NCI-H2107 (cell line): ENCODE results near the gene WTAP.
"Not testable (repeated sequence)": the region's sequence is repeated elsewhere in the genome, so short reads cannot be mapped to it uniquely, and the experiment has no call there.

Experiments
- DNase-seq: peaks from one replicate; lab custom pipeline; 2025; lab: John Stamatoyannopoulos, UW

Gene WTAP

DNA sequence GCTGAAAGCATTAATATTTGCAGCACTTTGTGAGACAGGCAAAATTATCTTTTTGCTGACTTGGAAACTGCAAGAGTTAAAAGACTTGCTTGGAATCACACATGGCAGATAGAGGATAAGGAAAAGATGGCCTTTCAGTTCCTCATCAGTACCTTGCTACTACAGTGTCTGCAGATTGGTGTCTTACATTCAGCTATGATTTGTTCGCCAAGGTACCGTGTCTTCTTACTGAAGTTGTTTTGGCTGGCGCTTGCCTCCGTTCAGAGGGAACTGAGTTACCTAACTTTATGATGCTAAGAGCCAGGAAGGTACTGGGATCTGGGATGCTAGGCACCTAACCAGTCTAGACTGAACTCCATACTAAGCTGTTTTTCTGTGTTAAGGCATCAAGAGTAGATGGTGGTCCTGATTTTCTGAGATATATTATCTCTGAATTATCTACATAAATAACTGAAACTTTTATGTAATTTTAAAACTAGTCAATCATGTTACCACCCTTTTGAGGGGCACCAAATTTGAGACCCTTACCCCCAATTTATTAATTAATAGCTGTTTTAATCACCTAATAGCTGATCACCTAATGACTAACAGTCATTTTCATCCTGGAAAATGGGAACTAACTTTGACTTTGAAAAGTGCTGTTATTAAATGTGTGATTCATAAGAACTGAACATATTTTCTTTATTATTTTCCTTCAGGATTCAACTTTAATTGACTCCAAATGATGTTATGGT is 2.5 kb downstream of the WTAP start:
- no peak for DNase-seq

GRCh38 chr6:159730332-159730676 is 3.0 kb downstream of the WTAP start:
- no peak for DNase-seq

- DNase-seq, result not testable (repeated sequence)
These were observed 5.2 kb downstream of the WTAP start for GRCh38 chr6:159732550-159732949.

- not testable (repeated sequence) for DNase-seq
These were observed 6.1 kb downstream of the WTAP start for GRCh38 chr6:159733395-159733794.

DNA sequence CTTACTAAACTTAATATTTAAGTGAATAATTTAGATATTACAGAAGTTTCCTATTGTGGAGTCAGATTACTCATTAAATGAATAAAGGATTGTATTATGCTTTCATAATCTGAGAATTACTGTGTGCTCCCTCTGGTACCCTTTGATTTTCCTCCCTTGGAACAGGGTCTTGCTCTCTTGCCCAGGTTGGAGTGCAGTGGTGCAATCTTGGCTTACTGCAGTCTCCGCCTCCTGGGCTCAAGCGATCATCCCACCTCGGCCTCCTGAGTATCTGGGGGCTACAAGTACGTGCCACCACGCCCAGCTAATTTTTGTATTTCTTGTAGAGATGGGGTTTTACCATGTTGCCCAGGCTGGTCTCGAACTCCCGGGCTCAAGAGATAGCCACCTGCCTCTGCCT is 9.6 kb downstream of the WTAP start:
- DNase-seq, result no peak

DNA sequence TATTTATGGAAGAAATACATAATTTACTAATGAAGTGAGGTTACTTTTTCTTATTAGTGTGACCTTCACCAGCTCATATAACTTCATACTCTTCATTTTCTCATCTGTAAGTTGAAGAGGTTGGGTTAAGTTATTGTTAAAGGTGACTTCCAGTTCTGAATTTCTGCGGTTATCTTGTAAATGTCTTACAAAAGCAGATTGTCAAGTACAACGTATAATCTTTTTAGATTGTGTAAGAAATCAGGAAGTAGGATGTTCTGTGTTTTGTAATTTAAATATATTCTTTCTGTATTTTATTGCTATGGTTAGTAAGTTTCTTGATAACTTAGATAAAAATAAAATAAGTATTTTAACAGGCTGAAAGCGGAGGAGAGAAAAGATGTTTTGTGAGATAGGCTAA is 12.0 kb downstream of the WTAP start:
- DNase-seq, result no peak

DNA sequence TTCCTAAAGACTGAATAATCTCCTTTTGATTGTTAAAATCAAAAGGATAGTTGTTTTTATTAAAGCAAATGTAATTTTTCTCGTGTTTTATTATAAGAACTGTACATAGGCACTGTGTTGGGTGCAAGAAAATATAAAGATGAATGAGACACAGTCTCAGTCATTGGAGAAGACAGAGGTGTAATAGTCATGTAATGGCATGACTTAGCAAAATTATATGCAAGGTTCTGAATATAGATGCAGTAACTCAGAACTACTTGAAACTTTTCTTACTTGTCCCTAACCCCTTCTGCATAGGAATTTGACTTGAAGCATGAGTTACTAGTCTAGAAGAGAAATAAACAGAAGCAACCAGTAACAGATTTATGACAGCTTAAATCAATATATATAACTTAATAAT is 14.9 kb downstream of the WTAP start:
- no peak for DNase-seq

- DNase-seq, result no peak
These were observed 17.8 kb downstream of the WTAP start for GRCh38 chr6:159745081-159745480.

- no peak for DNase-seq
These were observed 19.5 kb downstream of the WTAP start for GRCh38 chr6:159746759-159747158.

DNA sequence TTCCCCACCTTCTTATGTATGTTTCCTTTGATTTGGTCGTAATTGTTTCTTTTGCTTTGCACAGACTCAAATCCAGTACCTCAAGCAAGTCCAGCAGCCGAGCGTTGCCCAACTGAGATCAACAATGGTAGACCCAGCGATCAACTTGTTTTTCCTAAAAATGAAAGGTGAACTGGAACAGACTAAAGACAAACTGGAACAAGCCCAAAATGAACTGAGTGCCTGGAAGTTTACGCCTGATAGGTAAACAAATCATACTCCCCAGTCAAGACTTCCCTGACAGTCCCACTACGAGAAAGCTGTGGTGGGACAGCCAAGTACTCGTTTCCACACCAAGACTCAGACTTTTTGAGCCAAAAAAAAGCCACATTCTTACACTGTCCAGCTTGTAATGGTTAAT is 20.8 kb downstream of the WTAP start:
- not testable (repeated sequence) for DNase-seq

GRCh38 chr6:159751448-159751847 is 24.1 kb downstream of the WTAP start:
- no peak for DNase-seq

GRCh38 chr6:159753081-159753872 is 26.0 kb downstream of the WTAP start:
- no peak for DNase-seq

DNA sequence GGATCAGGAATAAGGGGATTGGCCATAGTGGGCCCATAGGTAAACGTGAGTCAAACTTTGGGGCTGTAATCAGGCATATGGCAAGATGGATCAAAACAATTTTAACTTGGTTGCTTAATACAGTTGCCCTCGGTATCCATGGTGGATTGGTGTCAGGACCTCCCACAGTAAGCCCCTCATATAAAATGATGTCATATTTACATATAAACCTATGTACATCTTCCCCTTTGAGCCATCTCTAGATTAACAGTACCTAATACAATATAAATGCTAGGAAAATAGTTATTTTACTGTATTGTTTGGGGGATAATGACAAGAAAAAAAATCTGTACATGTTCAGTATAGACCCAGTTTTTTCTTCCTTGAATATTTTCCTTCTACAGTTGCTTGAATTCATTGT is 27.1 kb downstream of the WTAP start:
- no peak for DNase-seq

GRCh38 chr6:159754959-159755914 is 27.9 kb downstream of the WTAP start:
- DNase-seq, result no peak

DNA sequence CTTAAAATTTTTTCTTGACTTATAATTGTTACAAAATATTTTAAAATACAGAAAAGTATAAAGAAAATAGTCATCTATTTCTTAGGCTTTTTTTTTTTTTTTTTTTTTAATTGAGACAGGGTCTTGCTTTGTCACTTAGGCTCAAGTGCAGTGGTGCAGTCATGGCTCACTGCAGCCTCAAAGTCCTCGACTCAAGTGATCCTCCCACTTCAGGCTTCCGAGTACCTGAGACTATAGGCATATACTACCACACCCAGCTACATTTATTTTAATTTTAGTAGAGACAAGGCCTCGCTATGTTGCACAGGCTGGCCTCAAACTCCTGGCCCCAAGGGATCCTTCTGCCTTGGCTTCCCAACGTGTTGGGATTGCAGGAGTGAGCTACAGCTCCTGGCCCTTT is 29.2 kb downstream of the WTAP start:
- DNase-seq, result no peak

DNA sequence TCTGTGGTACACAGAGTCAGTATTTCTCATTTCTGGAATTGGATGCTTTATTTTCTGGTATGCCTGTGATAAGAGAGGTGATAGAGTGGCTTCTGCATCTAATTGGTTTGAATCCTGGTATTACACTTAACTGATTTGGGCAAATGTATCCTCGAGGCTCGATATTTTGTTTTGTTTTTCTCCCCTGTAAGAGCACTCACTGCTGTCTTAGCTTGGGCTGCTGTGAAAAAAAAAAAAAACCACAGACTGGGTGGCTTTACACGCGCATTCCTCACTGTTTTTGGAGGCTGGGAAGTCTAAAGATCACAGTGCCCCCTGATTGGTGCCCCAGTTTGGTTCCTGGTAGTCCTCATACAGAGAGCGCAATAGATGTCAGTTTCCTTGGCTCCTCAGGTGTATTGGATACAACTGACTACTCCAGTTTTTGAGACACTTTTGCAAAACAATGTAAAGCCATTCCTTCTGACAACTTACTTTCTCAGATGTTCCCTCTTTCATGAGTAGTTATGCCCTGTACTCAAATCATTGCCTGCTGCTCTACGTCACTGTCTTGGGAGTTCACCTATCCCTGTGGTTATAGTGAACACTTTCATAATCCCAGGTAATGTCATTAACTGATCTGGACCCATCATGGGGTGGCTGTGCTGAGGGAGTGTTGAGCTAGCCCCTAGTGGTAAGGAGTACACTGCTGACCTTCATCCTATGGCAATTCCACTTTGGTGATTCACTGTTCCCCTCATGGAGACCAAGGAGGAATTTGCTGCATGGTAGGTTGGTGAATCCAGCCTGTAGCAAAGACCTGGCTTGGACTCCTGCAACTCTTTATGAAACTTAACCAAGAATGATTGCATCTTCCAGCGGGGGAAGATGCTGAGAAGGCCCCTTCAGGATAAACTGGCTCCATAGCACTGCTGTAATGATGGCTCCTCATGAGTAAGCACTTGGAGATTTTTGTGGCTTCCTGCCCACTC is 31.0 kb downstream of the WTAP start:
- DNase-seq, result no peak

GRCh38 chr6:159759645-159760044 is 32.3 kb downstream of the WTAP start:
- no peak for DNase-seq

DNA sequence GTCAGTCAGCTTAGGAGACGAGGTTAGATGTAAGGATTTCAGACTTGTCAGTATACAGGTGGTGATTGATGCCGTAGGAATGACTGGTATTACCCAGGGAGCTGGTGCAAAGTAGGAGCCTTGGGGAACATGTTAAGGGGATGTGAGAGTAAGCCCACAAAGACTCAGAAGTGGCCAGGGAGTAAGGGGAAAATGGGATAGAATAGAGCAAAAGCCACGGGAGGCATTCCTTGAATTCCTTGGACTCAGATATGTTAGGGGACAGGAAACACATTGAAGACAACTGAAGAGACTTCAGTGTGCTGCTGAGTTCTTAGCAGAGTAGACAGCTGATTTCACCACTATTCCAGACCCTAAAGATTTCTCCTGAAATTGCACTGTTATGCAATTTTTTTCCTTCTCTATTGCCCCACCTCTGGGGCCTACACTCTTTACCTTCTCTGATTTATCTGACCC is 33.3 kb downstream of the WTAP start:
- no peak for DNase-seq

GRCh38 chr6:159761129-159761872 is 34.0 kb downstream of the WTAP start:
- DNase-seq, result no peak

DNA sequence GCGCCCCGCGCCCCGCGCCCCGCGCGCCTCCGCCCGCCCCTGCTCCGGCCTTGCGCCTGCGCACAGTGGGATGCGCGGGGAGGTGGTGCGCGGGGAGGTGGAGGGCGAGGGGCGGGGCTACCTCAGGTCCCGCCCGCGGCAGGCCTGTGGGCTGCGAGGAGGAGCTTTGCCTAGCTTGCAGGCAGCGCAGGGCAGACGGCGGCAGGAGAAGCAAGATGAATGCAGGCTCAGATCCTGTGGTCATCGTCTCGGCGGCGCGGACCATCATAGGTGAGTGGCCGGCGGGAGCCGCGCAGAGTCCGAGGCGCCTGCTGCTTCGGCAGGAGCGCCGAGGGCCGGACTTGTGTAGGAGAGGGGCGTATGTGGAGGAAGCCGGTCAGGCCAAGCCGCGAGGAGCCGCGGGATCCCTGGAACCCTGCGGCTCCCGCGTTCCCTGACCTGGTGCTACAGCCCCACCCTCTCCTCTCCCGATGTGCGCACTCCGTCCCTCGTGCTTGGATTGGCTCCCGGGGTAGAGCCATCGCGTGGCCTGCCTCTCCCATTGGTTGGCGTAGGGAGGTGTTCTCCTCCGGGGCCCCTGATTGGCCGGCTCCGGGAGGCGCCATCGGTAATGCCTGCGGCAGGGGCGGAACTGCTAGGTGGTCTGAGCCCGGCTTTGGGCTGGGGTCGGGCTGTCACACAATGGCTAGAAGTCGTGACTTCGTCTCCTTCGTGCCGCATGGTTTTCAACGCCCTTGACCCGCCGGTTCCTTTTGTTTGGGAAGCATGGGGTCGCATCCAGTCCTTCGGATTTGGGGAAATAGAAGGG is 34.8 kb downstream of the WTAP start, which contains the start of gene ACAT2:
TSS of gene ACAT2 (plus strand) at position 173 of the 808 bp plus-strand sequence. CDS start at position 216, 43 bp downstream.
- peak; percentile 84 for DNase-seq
